K562 (cell line): ENCODE measurements around the gene DVL2. TPM values are rescaled to one million over a fixed set of nuclear protein-coding genes. Genes with fewer than 3 reads are reported as not detected.

ENCODE experiments used
- CREBBP ChIP-seq: IDR thresholded peaks from one replicate; pipeline ENCODE4 v1.6.1; 2012; ENCODE audit warnings: low read depth, mild to moderate bottlenecking, control low read depth, inconsistent platforms, low read length
- FOXK1 ChIP-seq: sonication (generic); formaldehyde crosslinking; IDR thresholded peaks from 2 replicates; pipeline ENCODE4 v1.8.0; 2022; ENCODE audit warnings: missing genetic modification reagents, mild to moderate bottlenecking, borderline replicate concordance
- FOXP1 ChIP-seq: sonication (generic); formaldehyde crosslinking; IDR thresholded peaks from 2 replicates; pipeline ENCODE4 v1.8.0; 2022; ENCODE audit warnings: mild to moderate bottlenecking, missing genetic modification reagents
- JUNB ChIP-seq: fragments of 450-650 bp; formaldehyde crosslinking; conservative IDR thresholded peaks from 2 replicates; pipeline ENCODE4 v1.4.0; 2020; ENCODE audit warnings: mild to moderate bottlenecking
- NR1H2 ChIP-seq: sonication (generic); formaldehyde crosslinking; IDR thresholded peaks from 2 replicates; pipeline ENCODE4 v1.4.0; 2020; ENCODE audit warnings: mild to moderate bottlenecking, missing genetic modification reagents
- PPARD ChIP-seq: fragments of 250-450 bp; sonication (Bioruptor Pico); IDR thresholded peaks from 2 replicates; pipeline ENCODE4 v1.8.0; 2022; ENCODE audit warnings: inconsistent platforms, mild to moderate bottlenecking, moderate library complexity
- RBM17 ChIP-seq: fragments of 200-400 bp; formaldehyde crosslinking; IDR thresholded peaks from 2 replicates; pipeline ENCODE4 v1.6.1; 2017; ENCODE audit warnings: low read depth, mild to moderate bottlenecking, low read length, borderline replicate concordance
- THRAP3 ChIP-seq: fragments of 450-650 bp; IDR thresholded peaks from 2 replicates; pipeline ENCODE4 v1.6.1; 2016; ENCODE audit warnings: mild to moderate bottlenecking, inconsistent platforms, borderline replicate concordance
- ZBTB7A ChIP-seq: IDR thresholded peaks from 2 replicates; pipeline ENCODE4 v1.6.1; 2011; ENCODE audit warnings: low read depth, mild to moderate bottlenecking, low read length, moderate library complexity, borderline replicate concordance; ENCODE audit not compliant: control insufficient read depth
- ZNF436 ChIP-seq: fragments of 250-450, 450-650 bp; sonication (Bioruptor Pico); formaldehyde crosslinking; IDR thresholded peaks from 2 replicates; pipeline ENCODE4 v1.7.0; 2020; ENCODE audit warnings: mild to moderate bottlenecking
- polyA plus RNA-seq, 8 experiments: library from polyadenylated mRNA; depleted of rRNA in 4 of 8; stranded (reverse) in 5 of 8; unstranded in 3 of 8; fragments of >200 nt; fragmentation: Nextera tagmentation in 2 of 8; fragmentation: Illumina TruSeq in 1 of 8; extraction: Ambion mirVana in 2 of 8; extraction: Trizol in 1 of 8; gene quantifications; 2 replicates each; pipeline versions ENCODE4 v1.2.1 to v1.2.3, GENCODE V29; 2011 to 2014; ENCODE audit warnings: inconsistent platforms in 1 of 8, missing spikeins in 1 of 8
- total RNA-seq, 7 experiments: library from RNA; depleted of rRNA in 6 of 7; stranded (reverse); fragments of >200 nt in 6 of 7; fragmentation: Illumina TruSeq in 2 of 7; extraction: Trizol in 2 of 7; gene quantifications; 2 replicates each; pipeline versions ENCODE4 v1.2.1 to v1.2.3, GENCODE V29; 2011 to 2021; ENCODE audit warnings: low replicate concordance in 1 of 7
- TF ChIP-seq, protein P1 (sequence below): IDR thresholded peaks from 3 replicates; pipeline ENCODE4 v1.6.1; 2011; ENCODE audit warnings: borderline replicate concordance, mild to moderate bottlenecking, moderate library complexity; ENCODE audit not compliant: insufficient read length; ENCODE audit errors: extremely low read depth
- TF ChIP-seq, protein P2 (sequence below): fragments of 250-450 bp; sonication (Bioruptor Pico); IDR thresholded peaks from 2 replicates; pipeline ENCODE4 v1.5.0; 2021; ENCODE audit warnings: mild to moderate bottlenecking, moderate library complexity
- TF ChIP-seq, protein P3 (sequence below): fragments of 450-650 bp; IDR thresholded peaks from 2 replicates; pipeline ENCODE4 v1.6.1; 2016
- TF ChIP-seq, protein P4 (sequence below): sonication (generic); formaldehyde crosslinking; IDR thresholded peaks from 2 replicates; pipeline ENCODE4 v1.8.0; 2023; ENCODE audit warnings: mild to moderate bottlenecking, missing genetic modification reagents

Gene DVL2
- total and polyA plus RNA-seq, 9 of the 15 experiments (the other 6 are each of a cell fraction or from before 2014, with no cell fraction given), result 1.3 to 49.5 (median 24.3) TPM

DNA sequence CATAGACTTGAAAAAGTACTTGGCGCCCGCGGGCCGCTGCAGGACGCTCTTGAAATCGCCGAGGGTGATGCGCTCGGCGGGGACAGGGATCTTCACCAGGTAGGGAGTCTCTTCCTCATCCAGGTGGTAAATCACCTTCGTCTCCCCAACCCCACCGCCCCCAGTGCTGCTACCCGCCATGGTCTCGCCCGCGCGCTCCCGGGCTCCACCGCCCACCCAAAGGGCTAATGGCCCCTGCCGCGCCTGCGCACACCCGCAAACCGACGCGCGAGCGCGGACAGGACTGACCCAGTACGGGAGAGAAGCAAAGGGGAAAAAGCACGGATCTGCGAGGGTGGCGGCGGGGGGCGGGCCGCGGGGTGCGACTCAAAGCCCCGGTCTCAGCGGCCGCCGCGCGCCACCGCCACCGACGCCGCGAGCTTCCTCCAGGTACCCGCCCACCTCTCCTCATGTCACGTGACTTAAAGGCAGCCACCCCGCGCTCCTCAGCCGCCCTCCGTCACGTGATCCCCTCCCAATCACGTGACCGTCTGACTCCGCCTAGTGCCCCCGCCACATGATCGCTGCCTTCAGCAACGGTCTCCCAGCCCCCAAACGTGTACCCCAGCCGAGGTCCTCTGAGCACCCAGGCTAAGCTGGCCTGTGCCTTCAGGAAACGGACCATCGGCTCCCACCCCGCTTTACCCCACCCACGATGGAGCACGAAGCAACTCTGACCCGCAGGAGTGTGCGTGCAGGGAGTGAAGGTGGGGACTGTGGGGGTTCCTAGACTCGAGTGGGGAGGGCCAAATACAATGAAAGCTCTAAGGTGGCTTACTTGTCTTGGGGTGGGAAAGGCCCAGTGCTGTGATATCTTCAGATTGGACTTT, at the start of gene DVL2 (continued):
- TF ChIP-seq, protein P1, sequence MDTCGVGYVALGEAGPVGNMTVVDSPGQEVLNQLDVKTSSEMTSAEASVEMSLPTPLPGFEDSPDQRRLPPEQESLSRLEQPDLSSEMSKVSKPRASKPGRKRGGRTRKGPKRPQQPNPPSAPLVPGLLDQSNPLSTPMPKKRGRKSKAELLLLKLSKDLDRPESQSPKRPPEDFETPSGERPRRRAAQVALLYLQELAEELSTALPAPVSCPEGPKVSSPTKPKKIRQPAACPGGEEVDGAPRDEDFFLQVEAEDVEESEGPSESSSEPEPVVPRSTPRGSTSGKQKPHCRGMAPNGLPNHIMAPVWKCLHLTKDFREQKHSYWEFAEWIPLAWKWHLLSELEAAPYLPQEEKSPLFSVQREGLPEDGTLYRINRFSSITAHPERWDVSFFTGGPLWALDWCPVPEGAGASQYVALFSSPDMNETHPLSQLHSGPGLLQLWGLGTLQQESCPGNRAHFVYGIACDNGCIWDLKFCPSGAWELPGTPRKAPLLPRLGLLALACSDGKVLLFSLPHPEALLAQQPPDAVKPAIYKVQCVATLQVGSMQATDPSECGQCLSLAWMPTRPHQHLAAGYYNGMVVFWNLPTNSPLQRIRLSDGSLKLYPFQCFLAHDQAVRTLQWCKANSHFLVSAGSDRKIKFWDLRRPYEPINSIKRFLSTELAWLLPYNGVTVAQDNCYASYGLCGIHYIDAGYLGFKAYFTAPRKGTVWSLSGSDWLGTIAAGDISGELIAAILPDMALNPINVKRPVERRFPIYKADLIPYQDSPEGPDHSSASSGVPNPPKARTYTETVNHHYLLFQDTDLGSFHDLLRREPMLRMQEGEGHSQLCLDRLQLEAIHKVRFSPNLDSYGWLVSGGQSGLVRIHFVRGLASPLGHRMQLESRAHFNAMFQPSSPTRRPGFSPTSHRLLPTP, result no peak
- TF ChIP-seq THRAP3, result peak; percentile 85; the same call in 1 of the 2 replicates
- TF ChIP-seq NR1H2 (CRISPR knock-in tag), result 0 out of 2 replicates have a peak, but pooled peaks have one; percentile 17
- TF ChIP-seq ZBTB7A, result 0 out of 2 replicates have a peak, but pooled peaks have one; percentile 35
- TF ChIP-seq RBM17, result no peak
- TF ChIP-seq JUNB (CRISPR knock-in tag), result 0 out of 2 replicates have a peak, but pooled peaks have one; percentile 12
- peak; percentile 39; the same call in 1 of the 2 replicates for TF ChIP-seq FOXP1 (CRISPR knock-in tag)
- no peak for TF ChIP-seq PPARD (CRISPR knock-in tag)
- TF ChIP-seq, protein P2, sequence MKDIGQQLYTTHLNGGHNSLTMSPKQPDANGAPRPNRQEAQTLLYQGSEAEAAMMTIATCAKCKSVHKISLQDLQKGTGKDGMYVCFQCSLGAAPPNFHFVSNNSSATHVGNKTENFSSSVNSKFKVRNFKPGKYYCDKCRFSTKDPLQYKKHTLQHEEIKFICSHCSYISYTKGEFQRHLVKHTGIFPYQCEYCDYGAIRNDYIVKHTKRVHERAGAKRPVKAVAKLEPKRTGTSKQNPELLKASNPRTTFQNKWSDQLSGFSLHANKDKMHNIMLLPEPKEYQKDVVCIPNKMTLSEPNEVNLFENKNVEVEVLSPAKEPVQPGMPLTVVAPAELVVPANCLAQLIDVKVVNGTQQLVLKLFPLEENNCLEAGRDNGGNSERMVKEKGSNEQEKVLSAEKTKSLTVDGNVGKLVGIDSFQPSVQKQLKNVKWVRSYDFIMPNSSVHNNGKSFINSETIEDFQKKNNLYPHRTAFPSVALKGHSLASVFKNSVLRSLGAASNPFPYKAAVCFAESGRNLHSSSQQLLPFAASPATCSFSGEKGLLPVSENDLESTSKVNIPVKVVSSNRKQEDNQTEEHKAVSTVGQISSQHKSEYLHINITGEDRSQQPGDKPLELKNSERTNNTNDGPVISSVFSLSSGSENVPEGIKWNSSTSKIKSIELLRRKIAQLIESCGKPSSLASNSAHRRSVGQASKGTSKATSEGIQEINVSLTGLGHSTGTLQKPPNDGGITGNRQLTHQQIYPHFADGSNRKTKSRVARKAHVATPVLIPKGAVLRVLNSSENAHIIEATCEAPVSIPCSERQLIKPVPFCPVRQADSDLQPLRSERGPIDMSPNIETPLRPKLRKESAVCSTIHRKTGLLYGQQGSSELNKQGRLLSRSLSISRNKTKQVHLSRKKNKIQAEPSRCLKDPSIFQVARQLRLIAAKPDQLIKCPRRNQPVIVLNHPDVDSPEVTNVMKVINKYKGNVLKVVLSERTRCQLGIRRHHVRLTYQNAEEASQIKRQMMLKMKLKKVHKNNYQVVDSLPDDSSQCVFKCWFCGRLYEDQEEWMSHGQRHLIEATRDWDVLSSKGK, result no peak
- TF ChIP-seq ZNF436 (CRISPR knock-in tag), result 0 out of 2 replicates have a peak, but pooled peaks have one; percentile 34
- TF ChIP-seq, protein P3, sequence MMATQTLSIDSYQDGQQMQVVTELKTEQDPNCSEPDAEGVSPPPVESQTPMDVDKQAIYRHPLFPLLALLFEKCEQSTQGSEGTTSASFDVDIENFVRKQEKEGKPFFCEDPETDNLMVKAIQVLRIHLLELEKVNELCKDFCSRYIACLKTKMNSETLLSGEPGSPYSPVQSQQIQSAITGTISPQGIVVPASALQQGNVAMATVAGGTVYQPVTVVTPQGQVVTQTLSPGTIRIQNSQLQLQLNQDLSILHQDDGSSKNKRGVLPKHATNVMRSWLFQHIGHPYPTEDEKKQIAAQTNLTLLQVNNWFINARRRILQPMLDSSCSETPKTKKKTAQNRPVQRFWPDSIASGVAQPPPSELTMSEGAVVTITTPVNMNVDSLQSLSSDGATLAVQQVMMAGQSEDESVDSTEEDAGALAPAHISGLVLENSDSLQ, result no peak
- TF ChIP-seq FOXK1 (CRISPR knock-in tag), result no peak
- TF ChIP-seq, protein P4, sequence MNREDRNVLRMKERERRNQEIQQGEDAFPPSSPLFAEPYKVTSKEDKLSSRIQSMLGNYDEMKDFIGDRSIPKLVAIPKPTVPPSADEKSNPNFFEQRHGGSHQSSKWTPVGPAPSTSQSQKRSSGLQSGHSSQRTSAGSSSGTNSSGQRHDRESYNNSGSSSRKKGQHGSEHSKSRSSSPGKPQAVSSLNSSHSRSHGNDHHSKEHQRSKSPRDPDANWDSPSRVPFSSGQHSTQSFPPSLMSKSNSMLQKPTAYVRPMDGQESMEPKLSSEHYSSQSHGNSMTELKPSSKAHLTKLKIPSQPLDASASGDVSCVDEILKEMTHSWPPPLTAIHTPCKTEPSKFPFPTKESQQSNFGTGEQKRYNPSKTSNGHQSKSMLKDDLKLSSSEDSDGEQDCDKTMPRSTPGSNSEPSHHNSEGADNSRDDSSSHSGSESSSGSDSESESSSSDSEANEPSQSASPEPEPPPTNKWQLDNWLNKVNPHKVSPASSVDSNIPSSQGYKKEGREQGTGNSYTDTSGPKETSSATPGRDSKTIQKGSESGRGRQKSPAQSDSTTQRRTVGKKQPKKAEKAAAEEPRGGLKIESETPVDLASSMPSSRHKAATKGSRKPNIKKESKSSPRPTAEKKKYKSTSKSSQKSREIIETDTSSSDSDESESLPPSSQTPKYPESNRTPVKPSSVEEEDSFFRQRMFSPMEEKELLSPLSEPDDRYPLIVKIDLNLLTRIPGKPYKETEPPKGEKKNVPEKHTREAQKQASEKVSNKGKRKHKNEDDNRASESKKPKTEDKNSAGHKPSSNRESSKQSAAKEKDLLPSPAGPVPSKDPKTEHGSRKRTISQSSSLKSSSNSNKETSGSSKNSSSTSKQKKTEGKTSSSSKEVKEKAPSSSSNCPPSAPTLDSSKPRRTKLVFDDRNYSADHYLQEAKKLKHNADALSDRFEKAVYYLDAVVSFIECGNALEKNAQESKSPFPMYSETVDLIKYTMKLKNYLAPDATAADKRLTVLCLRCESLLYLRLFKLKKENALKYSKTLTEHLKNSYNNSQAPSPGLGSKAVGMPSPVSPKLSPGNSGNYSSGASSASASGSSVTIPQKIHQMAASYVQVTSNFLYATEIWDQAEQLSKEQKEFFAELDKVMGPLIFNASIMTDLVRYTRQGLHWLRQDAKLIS (CRISPR knock-in tag), result no peak; the same call in 1 of the 2 replicates
- no peak for TF ChIP-seq CREBBP
